ENCODE data around the gene CBX8. TPM values are rescaled to one million over a fixed set of nuclear protein-coding genes. Genes with fewer than 3 reads are reported as not detected.

Gene CBX8
- total and polyA plus RNA-seq, 2 of the 13 experiments (the other 11 are each of a cell fraction or from before 2014, with no cell fraction given), result 0.34 to 12.6 TPM

GRCh38 chr17:79798299-79799173 is 1.7 kb upstream of the CBX8 start (continued):
- no peak for TF ChIP-seq MNT (IDR thresholded peaks at IDR 0.05)
- TF ChIP-seq ZNF674 (CRISPR knock-in tag; IDR thresholded peaks at IDR 0.05; ENCODE audit: low read depth), result no peak
- TF ChIP-seq, protein P1, sequence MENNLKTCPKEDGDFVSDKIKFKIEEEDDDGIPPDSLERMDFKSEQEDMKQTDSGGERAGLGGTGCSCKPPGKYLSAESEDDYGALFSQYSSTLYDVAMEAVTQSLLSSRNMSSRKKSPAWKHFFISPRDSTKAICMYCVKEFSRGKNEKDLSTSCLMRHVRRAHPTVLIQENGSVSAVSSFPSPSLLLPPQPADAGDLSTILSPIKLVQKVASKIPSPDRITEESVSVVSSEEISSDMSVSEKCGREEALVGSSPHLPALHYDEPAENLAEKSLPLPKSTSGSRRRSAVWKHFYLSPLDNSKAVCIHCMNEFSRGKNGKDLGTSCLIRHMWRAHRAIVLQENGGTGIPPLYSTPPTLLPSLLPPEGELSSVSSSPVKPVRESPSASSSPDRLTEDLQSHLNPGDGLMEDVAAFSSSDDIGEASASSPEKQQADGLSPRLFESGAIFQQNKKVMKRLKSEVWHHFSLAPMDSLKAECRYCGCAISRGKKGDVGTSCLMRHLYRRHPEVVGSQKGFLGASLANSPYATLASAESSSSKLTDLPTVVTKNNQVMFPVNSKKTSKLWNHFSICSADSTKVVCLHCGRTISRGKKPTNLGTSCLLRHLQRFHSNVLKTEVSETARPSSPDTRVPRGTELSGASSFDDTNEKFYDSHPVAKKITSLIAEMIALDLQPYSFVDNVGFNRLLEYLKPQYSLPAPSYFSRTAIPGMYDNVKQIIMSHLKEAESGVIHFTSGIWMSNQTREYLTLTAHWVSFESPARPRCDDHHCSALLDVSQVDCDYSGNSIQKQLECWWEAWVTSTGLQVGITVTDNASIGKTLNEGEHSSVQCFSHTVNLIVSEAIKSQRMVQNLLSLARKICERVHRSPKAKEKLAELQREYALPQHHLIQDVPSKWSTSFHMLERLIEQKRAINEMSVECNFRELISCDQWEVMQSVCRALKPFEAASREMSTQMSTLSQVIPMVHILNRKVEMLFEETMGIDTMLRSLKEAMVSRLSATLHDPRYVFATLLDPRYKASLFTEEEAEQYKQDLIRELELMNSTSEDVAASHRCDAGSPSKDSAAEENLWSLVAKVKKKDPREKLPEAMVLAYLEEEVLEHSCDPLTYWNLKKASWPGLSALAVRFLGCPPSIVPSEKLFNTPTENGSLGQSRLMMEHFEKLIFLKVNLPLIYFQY (CRISPR knock-in tag; IDR thresholded peaks at IDR 0.05; ENCODE audit: borderline replicate concordance), result no peak
- 0 out of 2 replicates have a peak, but pooled peaks have one; percentile 26 for TF ChIP-seq ZMAT3 (CRISPR knock-in tag; conservative IDR thresholded peaks at IDR 0.05)
- TF ChIP-seq, protein P2, sequence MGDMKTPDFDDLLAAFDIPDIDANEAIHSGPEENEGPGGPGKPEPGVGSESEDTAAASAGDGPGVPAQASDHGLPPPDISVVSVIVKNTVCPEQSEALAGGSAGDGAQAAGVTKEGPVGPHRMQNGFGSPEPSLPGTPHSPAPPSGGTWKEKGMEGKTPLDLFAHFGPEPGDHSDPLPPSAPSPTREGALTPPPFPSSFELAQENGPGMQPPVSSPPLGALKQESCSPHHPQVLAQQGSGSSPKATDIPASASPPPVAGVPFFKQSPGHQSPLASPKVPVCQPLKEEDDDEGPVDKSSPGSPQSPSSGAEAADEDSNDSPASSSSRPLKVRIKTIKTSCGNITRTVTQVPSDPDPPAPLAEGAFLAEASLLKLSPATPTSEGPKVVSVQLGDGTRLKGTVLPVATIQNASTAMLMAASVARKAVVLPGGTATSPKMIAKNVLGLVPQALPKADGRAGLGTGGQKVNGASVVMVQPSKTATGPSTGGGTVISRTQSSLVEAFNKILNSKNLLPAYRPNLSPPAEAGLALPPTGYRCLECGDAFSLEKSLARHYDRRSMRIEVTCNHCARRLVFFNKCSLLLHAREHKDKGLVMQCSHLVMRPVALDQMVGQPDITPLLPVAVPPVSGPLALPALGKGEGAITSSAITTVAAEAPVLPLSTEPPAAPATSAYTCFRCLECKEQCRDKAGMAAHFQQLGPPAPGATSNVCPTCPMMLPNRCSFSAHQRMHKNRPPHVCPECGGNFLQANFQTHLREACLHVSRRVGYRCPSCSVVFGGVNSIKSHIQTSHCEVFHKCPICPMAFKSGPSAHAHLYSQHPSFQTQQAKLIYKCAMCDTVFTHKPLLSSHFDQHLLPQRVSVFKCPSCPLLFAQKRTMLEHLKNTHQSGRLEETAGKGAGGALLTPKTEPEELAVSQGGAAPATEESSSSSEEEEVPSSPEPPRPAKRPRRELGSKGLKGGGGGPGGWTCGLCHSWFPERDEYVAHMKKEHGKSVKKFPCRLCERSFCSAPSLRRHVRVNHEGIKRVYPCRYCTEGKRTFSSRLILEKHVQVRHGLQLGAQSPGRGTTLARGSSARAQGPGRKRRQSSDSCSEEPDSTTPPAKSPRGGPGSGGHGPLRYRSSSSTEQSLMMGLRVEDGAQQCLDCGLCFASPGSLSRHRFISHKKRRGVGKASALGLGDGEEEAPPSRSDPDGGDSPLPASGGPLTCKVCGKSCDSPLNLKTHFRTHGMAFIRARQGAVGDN (CRISPR knock-in tag; IDR thresholded peaks at IDR 0.05), result peak; percentile 92
- 0 out of 2 replicates have a peak, but pooled peaks have one; percentile 15 for TF ChIP-seq SOX13 (IDR thresholded peaks at IDR 0.05)
- no peak for TF ChIP-seq SOX13 (CRISPR knock-in tag; conservative IDR thresholded peaks at IDR 0.05 in 1 of 2, IDR thresholded peaks at IDR 0.05 in 1 of 2)
- no peak for TF ChIP-seq THAP7 (CRISPR knock-in tag; IDR thresholded peaks at IDR 0.05)
- TF ChIP-seq ZGPAT (CRISPR knock-in tag; IDR thresholded peaks at IDR 0.05), result peak; percentile 60; the same call in 1 of the 2 replicates
- TF ChIP-seq AGO1 (IDR thresholded peaks at IDR 0.05; ENCODE audit: low read depth, low read length, poor library complexity, severe bottlenecking), result peak; percentile 71
- no peak for TF ChIP-seq ZNF382 (CRISPR knock-in tag; IDR thresholded peaks at IDR 0.05; ENCODE audit: borderline replicate concordance)
- TF ChIP-seq TFDP1 (CRISPR knock-in tag; IDR thresholded peaks at IDR 0.05; ENCODE audit: borderline replicate concordance), result peak; percentile 42; the same call in 1 of the 2 replicates
- peak; percentile 45; the same call in 1 of the 2 replicates for TF ChIP-seq ZSCAN31 (CRISPR knock-in tag; IDR thresholded peaks at IDR 0.05; ENCODE audit: low read depth)

Data from HepG2 (cell line).